HG03139 (cell line): ENCODE measurements around the gene PPM1L.
A peak's percentile ranks its signal among the peaks of the same experiment; 100 is the strongest.

Experiments used
- ATAC-seq: cut with Tn5 transposase; IDR thresholded peaks from one replicate; pipeline ENCODE4 v1.9.1; 2021; ENCODE audit not compliant: unreplicated experiment

The PPM1L gene

GRCh38 chr3:160841455-160841854 lies 85.4 kb downstream of the PPM1L start:
- ATAC-seq, result no peak

- ATAC-seq, result no peak
Observed at GRCh38 chr3:160842021-160843005, 86.3 kb downstream of the PPM1L start.

GRCh38 chr3:160851629-160852210 lies 95.7 kb downstream of the PPM1L start:
- no peak for ATAC-seq

- no peak for ATAC-seq
Observed at GRCh38 chr3:160852856-160853255, 96.8 kb downstream of the PPM1L start.

- ATAC-seq, result no peak
Observed at GRCh38 chr3:160856450-160856849, 100.4 kb downstream of the PPM1L start.

- ATAC-seq, result no peak
Observed at GRCh38 chr3:160857476-160858119, 101.6 kb downstream of the PPM1L start.

- ATAC-seq, result no peak
Observed at GRCh38 chr3:160860346-160860745, 104.3 kb downstream of the PPM1L start.

GRCh38 chr3:160869825-160870224 lies 113.8 kb downstream of the PPM1L start:
- ATAC-seq, result no peak

GRCh38 chr3:160870327-160870726 lies 114.3 kb downstream of the PPM1L start:
- no peak for ATAC-seq

- ATAC-seq, result no peak
Observed at GRCh38 chr3:160874736-160875135, 118.7 kb downstream of the PPM1L start.

- ATAC-seq, result no peak
Observed at GRCh38 chr3:160876643-160877042, 120.6 kb downstream of the PPM1L start.

- ATAC-seq, result no peak
Observed at GRCh38 chr3:160879859-160880258, 123.8 kb downstream of the PPM1L start.

GRCh38 chr3:160883373-160883772 lies 127.3 kb downstream of the PPM1L start:
- ATAC-seq, result no peak

GRCh38 chr3:160885791-160886286 lies 129.8 kb downstream of the PPM1L start:
- peak; percentile 29 for ATAC-seq

GRCh38 chr3:160886421-160886820 lies 130.4 kb downstream of the PPM1L start:
- ATAC-seq, result peak; percentile 53

GRCh38 chr3:160893207-160893606 lies 137.2 kb downstream of the PPM1L start:
- ATAC-seq, result no peak

GRCh38 chr3:160904691-160905090 lies 148.7 kb downstream of the PPM1L start:
- no peak for ATAC-seq

- no peak for ATAC-seq
Observed at GRCh38 chr3:160906646-160907045, 150.6 kb downstream of the PPM1L start.

- no peak for ATAC-seq
Observed at GRCh38 chr3:160909917-160910316, 153.9 kb downstream of the PPM1L start.

- no peak for ATAC-seq
Observed at GRCh38 chr3:160911411-160911810, 155.4 kb downstream of the PPM1L start.

- ATAC-seq, result no peak
Observed at GRCh38 chr3:160916472-160916871, 160.4 kb downstream of the PPM1L start.

- ATAC-seq, result no peak
Observed at GRCh38 chr3:160919942-160920341, 163.9 kb downstream of the PPM1L start.
